ENCODE measurements around the gene POLG.

Gene POLG

DNA sequence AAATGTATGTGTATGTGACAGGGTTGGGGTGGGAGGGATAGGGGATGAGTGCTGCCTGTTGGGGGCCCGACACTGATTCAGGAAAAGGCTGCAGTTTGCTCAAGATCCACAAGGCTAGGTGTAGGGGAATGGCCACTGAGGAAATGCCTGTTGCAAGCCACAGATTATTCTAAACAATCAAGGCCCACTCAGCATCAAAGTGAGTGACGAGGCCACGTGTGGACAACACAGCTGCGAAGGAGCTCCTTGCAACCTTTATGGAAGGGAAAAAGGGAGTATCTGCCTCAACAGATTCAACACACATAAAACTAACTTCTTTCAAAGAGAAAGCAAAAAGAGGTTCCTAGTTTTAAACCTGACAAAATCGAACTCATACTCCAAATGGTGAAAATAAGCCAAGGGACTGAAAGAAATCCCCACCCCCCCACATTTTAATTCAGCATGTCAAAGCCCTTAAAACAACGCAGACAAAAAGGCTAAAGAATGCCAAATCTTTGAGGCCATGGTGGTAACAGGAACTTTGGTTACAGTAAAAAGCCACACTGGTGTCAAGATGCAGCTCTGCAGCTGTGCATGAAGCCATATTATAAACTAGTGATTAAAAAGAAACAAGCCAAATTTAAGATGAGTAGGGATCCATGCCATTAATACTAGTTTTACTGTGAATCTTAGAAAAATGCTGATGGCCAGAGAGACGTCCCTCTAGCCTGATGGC, 3.6 kb downstream of the POLG start:
- in situ Hi-C loops (cut with HindIII; ENCODE audit: low sequenced_read_pairs): no loop called here
- H3K4me3 ChIP-seq (ENCODE audit: low read depth, low read length): no peak overlapping the region
- no peak for DNase-seq (ENCODE audit: low read depth, low spot score)
- TF ChIP-seq, protein P1, sequence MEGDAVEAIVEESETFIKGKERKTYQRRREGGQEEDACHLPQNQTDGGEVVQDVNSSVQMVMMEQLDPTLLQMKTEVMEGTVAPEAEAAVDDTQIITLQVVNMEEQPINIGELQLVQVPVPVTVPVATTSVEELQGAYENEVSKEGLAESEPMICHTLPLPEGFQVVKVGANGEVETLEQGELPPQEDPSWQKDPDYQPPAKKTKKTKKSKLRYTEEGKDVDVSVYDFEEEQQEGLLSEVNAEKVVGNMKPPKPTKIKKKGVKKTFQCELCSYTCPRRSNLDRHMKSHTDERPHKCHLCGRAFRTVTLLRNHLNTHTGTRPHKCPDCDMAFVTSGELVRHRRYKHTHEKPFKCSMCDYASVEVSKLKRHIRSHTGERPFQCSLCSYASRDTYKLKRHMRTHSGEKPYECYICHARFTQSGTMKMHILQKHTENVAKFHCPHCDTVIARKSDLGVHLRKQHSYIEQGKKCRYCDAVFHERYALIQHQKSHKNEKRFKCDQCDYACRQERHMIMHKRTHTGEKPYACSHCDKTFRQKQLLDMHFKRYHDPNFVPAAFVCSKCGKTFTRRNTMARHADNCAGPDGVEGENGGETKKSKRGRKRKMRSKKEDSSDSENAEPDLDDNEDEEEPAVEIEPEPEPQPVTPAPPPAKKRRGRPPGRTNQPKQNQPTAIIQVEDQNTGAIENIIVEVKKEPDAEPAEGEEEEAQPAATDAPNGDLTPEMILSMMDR (IDR thresholded peaks at IDR 0.05; ENCODE audit: low read depth, low read length): no peak

DNA sequence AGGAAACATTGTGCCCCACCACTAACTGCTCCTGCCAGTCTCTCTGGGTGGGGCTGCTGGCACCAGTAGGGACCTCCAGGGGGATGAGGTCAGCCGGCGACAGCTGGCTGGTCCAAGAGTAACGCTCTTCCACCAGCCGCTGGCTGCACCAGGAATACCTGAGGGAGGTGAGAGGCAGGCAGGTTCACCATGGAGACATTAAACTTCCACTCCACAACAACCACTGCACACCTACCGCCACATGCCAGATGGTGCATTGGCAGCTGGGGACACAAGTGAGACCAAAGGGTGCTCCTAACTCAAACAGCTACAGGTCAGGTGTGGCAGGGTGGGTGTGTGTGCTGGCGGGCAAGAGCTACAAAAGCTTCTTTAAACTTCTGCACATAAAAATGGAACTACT, 4.5 kb downstream of the POLG start:
- in situ Hi-C loops (cut with HindIII; ENCODE audit: low sequenced_read_pairs): no loop called here
- TF ChIP-seq, protein P1 (IDR thresholded peaks at IDR 0.05; ENCODE audit: low read depth, low read length): no peak
- no peak for DNase-seq (ENCODE audit: low read depth, low spot score)
- H3K4me3 ChIP-seq (ENCODE audit: low read depth, low read length): no peak overlapping the region

DNA sequence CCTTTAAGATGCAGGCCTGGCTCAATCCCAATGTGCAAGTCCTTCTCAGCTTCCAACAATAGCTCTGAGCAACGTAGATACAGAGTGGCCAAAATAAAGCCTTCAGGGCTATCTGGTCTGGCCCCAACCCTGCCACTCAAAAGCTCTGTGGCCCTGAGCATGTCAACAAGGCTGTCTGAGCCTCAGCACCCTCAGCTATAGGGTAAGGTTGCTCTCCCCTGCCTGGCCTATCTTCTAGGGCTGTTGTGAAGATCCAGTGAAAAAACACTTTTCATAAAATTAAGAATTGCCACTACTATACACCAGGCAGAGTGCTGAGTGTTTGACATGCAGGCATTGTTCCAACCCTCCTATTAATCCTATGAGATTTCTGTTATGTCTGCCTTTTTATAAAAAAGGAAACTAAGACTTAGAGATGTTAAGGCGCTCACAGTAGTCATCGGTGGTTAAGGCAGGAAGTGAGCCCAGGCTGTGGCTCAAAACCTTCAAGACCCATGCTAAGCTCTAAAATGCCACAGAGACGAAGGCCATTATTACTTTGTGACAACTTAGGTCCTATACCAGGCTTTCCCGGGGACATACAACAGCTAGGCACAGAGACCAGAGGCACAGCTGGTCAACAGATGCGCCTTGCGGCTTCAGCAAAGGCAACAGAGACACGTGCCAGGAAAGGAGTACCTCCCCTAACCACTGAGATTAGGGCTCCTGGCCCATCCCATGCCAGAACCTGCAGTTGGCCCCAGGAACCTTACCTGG, 5.1 kb downstream of the POLG start:
- no peak overlapping the region for H3K4me3 ChIP-seq (ENCODE audit: low read depth, low read length)
- in situ Hi-C loops (cut with HindIII; ENCODE audit: low sequenced_read_pairs): no loop called here
- TF ChIP-seq, protein P1 (IDR thresholded peaks at IDR 0.05; ENCODE audit: low read depth, low read length): no peak
- DNase-seq (ENCODE audit: low read depth, low spot score): no peak

DNA sequence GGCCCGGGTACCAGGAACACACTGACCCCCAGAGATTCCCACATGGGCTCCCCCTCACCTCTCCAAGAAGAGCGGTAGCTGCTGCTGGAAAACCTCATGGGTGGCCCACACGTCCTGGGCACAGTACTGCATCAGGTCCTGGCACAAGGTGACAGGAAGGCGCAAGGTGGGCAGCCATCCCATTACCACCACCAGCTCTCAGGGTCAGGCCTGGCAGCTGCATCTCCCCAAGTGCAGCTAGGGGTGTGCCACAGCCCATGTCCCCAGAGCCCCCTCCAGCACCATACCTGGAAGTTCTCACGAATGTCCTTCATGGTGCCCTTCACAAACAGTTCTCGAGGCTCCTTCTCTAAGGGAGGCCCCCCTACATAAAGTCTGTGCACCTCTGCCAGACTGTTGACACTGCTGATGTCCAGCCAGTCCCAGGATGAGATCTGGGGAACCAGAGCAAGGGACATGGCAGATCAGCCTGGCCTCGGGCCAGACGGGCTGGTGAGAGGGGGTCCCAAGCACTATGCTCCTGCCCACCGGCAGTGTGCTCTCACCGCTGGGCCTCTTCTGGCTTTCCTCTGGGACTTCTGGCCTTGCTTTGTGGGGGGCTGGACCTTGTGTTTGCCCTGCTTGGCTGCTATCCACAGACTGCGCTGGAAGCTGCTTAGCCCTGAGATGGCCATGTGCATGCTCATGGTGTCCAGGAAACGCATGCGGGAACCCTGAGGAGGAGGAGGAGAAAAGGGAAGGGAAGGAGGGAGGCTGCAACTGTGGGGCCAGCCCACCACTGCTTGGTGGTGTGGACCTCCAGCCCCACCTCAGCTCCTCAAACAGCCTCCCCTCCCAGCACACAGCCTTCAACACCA, 6.0 kb downstream of the POLG start:
- no peak overlapping the region for H3K4me3 ChIP-seq (ENCODE audit: low read depth, low read length)

DNA sequence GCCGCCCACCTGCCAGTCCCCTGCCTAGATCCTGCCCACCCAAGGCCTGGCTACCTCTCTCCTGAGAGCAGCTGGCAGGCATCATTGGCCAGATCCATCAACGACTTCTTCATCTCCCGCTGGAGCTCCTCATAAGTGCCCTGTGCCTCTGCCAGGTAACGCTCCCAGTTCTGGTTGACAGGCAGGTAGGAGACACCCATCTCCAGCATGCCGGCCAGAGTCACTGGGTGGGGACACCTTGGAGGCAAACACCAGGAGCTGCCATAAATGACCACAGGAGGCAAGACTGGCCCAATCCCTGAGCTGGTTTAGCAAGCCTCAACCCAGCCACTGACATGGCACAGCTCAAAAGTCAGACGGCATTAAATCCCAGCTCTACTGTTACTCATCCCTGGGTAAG, 7.5 kb downstream of the POLG start:
- in situ Hi-C loops (cut with HindIII; ENCODE audit: low sequenced_read_pairs): no loop called here
- TF ChIP-seq, protein P1 (IDR thresholded peaks at IDR 0.05; ENCODE audit: low read depth, low read length): no peak
- no peak for DNase-seq (ENCODE audit: low read depth, low spot score)
- no peak overlapping the region for H3K4me3 ChIP-seq (ENCODE audit: low read depth, low read length)

More for the DNA sequence above, 6.0 kb downstream of the POLG start:
- in situ Hi-C loops (cut with HindIII; ENCODE audit: low sequenced_read_pairs): no loop called here
- TF ChIP-seq, protein P1 (IDR thresholded peaks at IDR 0.05; ENCODE audit: low read depth, low read length): no peak
- no peak for DNase-seq (ENCODE audit: low read depth, low spot score)

DNA sequence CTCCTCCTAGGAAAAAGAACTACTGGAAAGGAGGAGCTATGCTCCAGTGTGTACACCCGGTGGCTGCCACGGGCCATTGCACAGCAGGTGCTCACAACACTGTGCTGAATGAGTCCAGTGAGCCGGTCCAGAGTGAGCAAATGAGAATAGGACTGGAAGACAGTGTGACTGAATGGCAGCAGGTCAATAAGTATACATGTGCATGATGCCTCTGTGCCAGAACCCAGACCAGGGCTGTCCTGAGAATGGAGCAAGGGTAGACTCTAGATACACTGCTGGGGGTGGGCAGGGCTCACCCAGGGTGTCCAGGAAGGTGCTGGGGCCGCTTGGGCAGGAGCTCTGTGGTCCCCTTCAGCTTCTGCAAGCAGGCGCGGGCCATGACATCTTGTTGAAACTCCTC, 8.3 kb downstream of the POLG start:
- in situ Hi-C loops (cut with HindIII; ENCODE audit: low sequenced_read_pairs): no loop called here
- no peak for DNase-seq (ENCODE audit: low read depth, low spot score)
- TF ChIP-seq, protein P1 (IDR thresholded peaks at IDR 0.05; ENCODE audit: low read depth, low read length): no peak
- no peak overlapping the region for H3K4me3 ChIP-seq (ENCODE audit: low read depth, low read length)
